Progenitor cell of endocrine pancreas (in vitro differentiated cells): ENCODE measurements around the gene SLC28A3. TPM values are rescaled to one million over a fixed set of nuclear protein-coding genes. Genes with fewer than 3 reads are reported as not detected.

Experiments used
- DNase-seq: peaks from one replicate; pipeline ENCODE4 v3.0.0; 2021; ENCODE audit warnings: low spot score; ENCODE audit not compliant: unreplicated experiment
- H3K27ac Mint-ChIP-seq: 2 replicates; pipeline ENCODE4 v1.8.0; 2021; ENCODE audit warnings: mild to moderate bottlenecking, moderate library complexity, mixed read lengths
- H3K27me3 Mint-ChIP-seq: 2 replicates; pipeline ENCODE4 v1.8.0; 2021; ENCODE audit warnings: mixed read lengths
- H3K36me3 Mint-ChIP-seq: 2 replicates; pipeline ENCODE4 v1.8.0; 2022; ENCODE audit warnings: mixed read lengths; ENCODE audit not compliant: insufficient read depth
- H3K4me1 Mint-ChIP-seq: 2 replicates; pipeline ENCODE4 v1.8.0; 2021; ENCODE audit warnings: low read depth, mixed read lengths
- H3K4me3 Mint-ChIP-seq: 2 replicates; pipeline ENCODE4 v1.8.0; 2021; ENCODE audit warnings: low read depth, mild to moderate bottlenecking, moderate library complexity, mixed read lengths
- H3K9me3 Mint-ChIP-seq: 2 replicates; pipeline ENCODE4 v1.8.0; 2021; ENCODE audit warnings: low read depth, mixed read lengths
- total RNA-seq: library from RNA; stranded (reverse); gene quantifications from 2 replicates; pipeline ENCODE4 v1.2.1, GENCODE V29; 2021
- TF ChIP-seq, protein P1 (sequence below): fragments of 200-600 bp; sonication (generic); IDR thresholded peaks from one replicate; pipeline ENCODE4 v1.5.0; 2021; ENCODE audit warnings: antibody characterized with exemption, mild to moderate bottlenecking; ENCODE audit not compliant: unreplicated experiment

Gene SLC28A3
- total RNA-seq, 1 donor from 2014 or later: 0.62 TPM

DNA sequence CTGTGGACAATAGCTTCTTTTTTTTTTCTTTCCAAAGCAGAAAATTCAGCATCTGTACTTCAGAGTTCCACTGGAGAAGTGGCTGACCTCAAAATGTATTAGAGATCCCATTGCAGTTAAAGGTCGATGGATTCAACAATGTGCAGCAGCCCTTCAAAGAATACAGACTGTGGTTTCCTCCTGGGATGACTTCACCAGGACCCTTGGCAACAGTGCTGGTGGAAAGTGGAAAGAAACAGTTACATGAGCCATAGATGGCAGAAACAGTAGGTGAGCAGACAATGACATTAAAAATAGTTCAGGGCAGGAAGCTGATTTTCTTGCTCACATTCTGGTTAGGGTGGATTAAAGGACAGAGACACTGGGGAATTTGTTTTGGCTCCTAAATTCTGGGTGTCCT is 62.4 kb downstream of the SLC28A3 start:
- H3K27ac Mint-ChIP-seq: no peak overlapping the region

DNA sequence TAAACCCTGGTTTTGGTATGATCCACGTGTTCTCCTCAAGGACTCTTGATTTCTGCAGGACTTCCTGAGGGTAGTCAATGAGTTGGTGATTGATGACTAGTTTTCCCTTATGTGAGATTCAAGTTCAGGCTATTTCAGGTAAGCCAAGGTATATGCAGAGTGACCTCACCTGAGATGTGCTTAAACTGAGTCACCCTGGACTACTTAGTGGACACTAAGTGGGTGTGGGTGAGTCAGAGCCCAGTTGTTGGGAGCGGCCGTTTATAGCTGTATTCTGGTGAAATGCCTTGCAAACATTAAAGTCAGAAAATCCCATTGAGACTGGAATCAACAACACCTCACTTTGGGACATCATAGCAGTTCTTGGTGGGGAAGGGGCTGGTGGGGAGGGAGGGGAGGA is 62.9 kb downstream of the SLC28A3 start:
- Mint-ChIP-seq H3K27me3 (peaks cover 6% of the 10 kb centered on the region), H3K27ac (no peak overlapping the region), H3K4me1 (no peaks in the 10 kb centered on the region), H3K36me3 (no peaks in the 10 kb centered on the region), H3K9me3 (no peaks in the 10 kb centered on the region), H3K4me3 (no peak overlapping the region)
- TF ChIP-seq, protein P1, sequence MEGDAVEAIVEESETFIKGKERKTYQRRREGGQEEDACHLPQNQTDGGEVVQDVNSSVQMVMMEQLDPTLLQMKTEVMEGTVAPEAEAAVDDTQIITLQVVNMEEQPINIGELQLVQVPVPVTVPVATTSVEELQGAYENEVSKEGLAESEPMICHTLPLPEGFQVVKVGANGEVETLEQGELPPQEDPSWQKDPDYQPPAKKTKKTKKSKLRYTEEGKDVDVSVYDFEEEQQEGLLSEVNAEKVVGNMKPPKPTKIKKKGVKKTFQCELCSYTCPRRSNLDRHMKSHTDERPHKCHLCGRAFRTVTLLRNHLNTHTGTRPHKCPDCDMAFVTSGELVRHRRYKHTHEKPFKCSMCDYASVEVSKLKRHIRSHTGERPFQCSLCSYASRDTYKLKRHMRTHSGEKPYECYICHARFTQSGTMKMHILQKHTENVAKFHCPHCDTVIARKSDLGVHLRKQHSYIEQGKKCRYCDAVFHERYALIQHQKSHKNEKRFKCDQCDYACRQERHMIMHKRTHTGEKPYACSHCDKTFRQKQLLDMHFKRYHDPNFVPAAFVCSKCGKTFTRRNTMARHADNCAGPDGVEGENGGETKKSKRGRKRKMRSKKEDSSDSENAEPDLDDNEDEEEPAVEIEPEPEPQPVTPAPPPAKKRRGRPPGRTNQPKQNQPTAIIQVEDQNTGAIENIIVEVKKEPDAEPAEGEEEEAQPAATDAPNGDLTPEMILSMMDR: no peak
- DNase-seq: no peak

More for the DNA sequence above, 62.4 kb downstream of the SLC28A3 start:
- H3K4me1 Mint-ChIP-seq: no peaks in the 10 kb centered on the region
- no peak for DNase-seq
- TF ChIP-seq, protein P1: no peak
- no peaks in the 10 kb centered on the region for H3K9me3 Mint-ChIP-seq
- no peak overlapping the region for H3K4me3 Mint-ChIP-seq
- H3K27me3 Mint-ChIP-seq: peaks cover 3% of the 10 kb centered on the region
- no peaks in the 10 kb centered on the region for H3K36me3 Mint-ChIP-seq

GRCh38 chr9:84276741-84277140 is 63.8 kb downstream of the SLC28A3 start:
- Mint-ChIP-seq H3K4me3 (no peak overlapping the region), H3K9me3 (no peaks in the 10 kb centered on the region), H3K27me3 (peaks cover 15% of the 10 kb centered on the region), H3K4me1 (no peaks in the 10 kb centered on the region), H3K27ac (no peak overlapping the region), H3K36me3 (no peaks in the 10 kb centered on the region)
- TF ChIP-seq, protein P1: no peak
- DNase-seq: no peak

- TF ChIP-seq, protein P1: no peak
- peaks cover 33% of the 10 kb centered on the region for H3K27me3 Mint-ChIP-seq
Observed at GRCh38 chr9:84271921-84272556, 68.5 kb downstream of the SLC28A3 start.

DNA sequence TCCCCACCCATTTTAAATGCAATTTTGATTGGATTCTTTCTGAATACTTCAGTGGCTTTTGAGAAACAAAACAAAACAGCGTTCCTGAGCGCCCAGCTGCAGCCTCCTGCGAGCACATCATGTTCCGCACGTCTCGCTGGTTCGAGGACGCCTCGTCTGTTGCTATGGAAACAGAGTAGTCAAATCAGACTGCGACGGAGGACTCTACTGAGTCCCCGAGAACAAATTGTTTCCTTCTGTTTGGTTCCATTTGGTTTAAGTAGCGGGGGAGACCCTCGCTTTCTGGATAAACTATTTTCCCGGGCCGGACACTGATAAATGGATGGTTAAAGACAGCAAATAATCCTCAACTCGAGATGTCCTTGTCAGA is 69.0 kb downstream of the SLC28A3 start:
- Mint-ChIP-seq H3K4me1 (peaks cover 4% of the 10 kb centered on the region), H3K36me3 (no peaks in the 10 kb centered on the region), H3K9me3 (no peaks in the 10 kb centered on the region), H3K27ac (no peak overlapping the region), H3K27me3 (peaks cover 33% of the 10 kb centered on the region), H3K4me3 (peak overlapping the region; percentile 27)
- TF ChIP-seq, protein P1: no peak
- no peak for DNase-seq

More at GRCh38 chr9:84271921-84272556, 68.5 kb downstream of the SLC28A3 start:
- no peak for DNase-seq
- Mint-ChIP-seq H3K27ac (no peak overlapping the region), H3K36me3 (no peaks in the 10 kb centered on the region), H3K9me3 (no peaks in the 10 kb centered on the region), H3K4me1 (peaks cover 4% of the 10 kb centered on the region), H3K4me3 (peak overlapping the region; percentile 27)
